Measurements from ENCODE around the gene POGZ.

The POGZ gene

GRCh38 chr1:151459331-151460046, at the start of gene POGZ:
TSS of gene POGZ (minus strand) at chr1:151459494. CDS start at chr1:151442204, 17,290 bp downstream.
- DNase-seq, result peak; percentile 96

DNA sequence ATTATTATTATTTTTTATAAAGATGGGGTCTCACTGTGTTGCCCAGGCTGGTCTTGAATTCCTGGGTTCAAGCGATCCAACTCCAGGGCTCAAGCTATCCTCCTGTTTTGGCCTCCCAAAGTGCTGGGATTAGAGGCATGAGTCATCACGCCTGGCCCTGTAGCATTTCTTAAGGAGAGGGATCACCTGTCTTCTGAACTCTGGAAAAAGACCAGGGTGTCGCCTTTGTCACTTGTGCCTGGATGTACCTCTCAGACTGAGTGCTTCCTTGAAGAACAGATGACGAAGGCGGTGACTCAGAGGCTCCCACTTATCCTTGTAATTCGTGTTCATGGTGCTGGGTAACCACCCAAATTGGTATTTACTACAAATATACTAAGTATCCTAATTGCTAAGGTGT, 49.5 kb upstream of the POGZ start:
- DNase-seq, result no peak

- DNase-seq, result no peak
These were observed 45.5 kb upstream of the POGZ start for GRCh38 chr1:151504759-151505158.

- no peak for DNase-seq
These were observed 45.0 kb upstream of the POGZ start for GRCh38 chr1:151504252-151504651.

DNA sequence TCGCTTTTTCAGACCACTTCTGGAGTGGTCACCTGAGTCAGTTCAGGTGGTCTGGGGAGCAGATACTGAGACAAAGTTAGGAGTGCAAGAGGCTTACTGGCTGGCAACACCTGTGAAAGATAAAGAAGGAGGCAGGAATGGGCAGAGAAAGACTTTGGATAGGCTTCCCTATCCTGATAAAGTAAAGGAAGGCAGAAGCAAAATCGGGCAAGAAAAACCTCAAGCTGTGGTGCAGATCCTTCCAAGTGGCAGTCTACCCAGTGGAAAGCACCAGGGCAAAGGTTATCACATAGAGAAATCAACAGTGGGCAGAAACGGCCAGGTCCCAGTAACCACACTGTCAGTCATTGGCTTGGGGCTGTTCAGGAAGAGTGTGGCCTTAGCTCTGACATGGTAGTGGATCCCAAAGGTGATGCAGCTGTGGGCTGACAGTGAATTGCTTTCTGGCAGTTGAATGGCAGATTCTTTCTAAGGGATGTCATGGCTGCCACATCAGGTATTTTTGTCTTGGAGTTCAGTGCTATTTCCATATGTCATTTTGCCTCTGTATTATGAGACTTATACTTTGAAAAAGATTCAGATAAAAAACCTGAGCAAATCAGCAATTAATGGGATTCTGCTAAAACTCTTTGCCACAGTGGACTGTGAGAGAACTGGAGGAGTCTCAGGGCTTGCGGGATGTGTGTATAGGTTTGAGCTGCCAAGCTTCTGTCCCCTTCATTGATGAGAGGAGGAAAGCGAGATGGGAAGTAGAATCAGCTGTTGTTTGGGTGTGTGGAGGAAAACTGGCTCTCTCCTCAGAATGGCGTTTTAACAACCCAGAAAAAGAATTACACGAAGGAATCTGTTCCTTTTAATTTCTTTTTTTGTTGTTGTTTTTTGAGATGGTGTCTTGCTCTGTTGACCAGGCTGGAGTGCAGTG, 43.8 kb upstream of the POGZ start:
- no peak for DNase-seq

GRCh38 chr1:151502035-151502700, 42.9 kb upstream of the POGZ start:
- DNase-seq, result no peak

DNA sequence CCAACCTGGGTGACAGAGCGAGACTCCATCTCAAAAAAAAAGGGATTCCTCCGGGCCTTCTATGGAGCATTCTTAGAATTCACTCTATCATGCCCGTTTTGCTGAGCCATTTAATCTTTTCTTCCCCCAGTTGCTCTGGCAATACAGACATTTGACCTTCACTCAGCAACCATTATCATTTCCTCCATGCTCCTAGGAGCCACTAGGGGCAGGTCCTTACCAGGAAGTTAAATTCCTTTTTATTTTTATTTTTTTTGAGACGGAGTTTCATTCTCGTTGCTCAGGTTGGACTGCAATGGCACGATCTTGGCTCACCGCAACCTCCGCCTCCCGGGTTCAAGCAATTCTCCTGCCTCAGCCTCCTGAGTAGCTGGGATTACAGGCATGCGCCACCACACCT, 42.2 kb upstream of the POGZ start:
- no peak for DNase-seq

DNA sequence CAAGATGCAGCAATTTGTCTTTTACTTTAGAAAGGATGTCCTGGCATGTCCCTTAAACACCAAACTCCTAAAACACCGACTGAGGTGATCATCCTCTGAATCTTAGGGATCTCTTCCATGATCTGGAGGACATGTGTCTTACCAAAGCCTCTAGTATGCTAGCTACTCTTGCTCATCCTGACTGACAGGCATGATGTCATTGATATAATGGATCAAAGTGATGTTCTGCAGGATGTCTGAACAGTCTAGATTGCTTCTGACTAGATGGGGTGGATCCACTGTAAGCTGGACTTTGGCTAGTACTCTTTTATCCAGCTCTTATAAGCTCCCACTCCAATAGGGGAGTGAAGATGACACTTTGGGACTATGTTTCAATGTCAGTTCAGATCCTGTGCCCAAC, 40.6 kb upstream of the POGZ start:
- no peak for DNase-seq

DNA sequence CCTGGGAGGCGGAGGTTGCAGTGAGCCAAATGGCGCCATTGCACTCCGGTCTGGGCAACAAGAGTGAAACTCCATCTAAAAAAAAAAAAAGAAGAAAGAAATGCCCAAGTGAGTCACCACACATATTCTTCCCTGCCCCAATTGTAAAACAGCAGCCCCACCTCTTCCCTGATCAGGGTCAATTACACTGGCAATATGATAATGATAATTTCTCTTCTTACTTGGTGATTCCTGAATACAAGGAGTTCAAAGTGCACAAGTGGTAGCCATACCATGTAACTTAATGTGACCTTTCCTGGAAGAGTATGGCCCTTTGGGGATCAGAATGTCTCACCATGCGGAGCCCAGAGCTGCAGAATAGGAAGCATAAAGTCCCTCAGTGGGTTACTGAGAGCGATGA, 40.1 kb upstream of the POGZ start:
- DNase-seq, result no peak

DNA sequence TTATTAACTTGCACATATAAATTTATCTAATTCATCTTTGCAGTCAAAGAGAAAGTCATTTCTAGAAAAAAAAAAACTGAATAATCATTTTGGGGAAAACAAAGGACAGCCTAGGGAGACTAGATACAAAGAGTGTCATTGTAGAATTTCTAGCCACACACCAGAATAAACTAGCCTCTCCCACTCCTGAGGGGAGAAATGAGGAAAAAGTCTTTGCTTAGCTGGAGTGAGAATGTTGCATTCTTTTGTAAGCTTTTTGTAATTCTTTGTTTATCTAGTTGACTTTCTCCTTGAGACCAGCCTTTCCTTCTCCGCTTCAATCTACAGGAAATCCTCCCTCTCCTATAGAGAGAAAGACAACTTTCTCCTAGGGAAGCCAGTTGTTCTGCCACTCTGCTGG, 36.0 kb upstream of the POGZ start:
- DNase-seq, result no peak

- no peak for DNase-seq
These were observed 35.5 kb upstream of the POGZ start for GRCh38 chr1:151494741-151495281.

- DNase-seq, result no peak
These were observed 33.7 kb upstream of the POGZ start for GRCh38 chr1:151493042-151493441.

DNA sequence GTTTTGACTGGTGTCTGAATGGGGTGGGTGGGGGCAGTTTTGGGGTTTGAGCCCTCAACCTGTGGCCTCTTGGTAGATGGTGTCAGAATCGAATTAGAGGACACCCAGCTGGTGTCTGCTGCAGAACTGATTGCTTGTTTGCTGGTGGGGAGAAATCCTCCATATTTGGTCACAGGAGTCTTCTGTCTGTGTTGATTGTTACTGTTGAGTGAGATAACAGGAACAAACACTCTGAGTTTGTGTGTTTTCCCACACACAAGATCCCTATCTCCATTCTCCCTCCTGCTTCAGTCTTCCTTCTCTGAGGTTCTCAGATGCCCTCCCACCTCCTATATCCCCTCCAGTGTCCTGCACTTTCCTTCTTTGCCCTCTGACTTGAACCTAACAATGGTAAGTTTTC, 32.8 kb upstream of the POGZ start:
- DNase-seq, result no peak

DNA sequence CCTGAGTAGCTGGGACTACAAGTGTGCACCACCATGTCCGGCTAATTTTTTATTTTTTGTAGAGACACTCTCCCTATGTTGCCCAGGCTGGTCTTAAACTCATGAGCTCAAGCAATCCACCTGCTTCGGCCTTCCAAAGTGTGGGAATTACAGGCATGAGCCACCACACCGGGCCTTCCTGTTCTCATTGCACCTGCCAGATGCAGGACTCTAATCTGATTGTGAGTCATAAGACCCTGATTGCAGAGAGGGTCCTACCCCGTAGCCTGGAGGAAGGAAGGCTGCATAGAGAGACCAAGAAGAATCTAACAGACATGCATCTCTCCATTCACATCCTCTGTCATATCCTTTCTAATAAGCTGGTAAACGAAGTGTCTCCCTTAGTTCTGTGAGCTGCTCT, 32.3 kb upstream of the POGZ start:
- no peak for DNase-seq

- no peak for DNase-seq
These were observed 27.3 kb upstream of the POGZ start for GRCh38 chr1:151486557-151486956.

GRCh38 chr1:151485685-151486255, 26.5 kb upstream of the POGZ start:
- no peak for DNase-seq

GRCh38 chr1:151482017-151482416, 22.7 kb upstream of the POGZ start:
- no peak for DNase-seq

DNA sequence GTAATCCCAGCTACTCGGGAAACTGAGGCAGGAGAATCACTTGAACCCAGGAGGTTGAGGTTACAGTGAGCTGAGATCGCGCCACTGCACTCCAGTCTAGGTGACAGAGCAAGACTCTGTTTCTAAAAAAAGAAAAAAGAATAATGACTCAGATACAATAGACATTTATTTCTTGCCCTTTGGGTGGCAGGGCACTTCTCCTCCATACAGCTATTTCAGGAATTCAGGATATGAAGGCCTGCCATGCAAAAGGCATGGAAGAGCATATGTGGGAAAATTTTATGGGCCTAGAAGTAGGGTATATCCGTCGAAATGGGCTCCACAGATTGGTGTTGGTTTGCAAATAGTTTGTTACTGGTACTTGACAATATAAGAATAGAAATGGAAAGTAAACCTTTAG, 20.2 kb upstream of the POGZ start:
- no peak for DNase-seq

DNA sequence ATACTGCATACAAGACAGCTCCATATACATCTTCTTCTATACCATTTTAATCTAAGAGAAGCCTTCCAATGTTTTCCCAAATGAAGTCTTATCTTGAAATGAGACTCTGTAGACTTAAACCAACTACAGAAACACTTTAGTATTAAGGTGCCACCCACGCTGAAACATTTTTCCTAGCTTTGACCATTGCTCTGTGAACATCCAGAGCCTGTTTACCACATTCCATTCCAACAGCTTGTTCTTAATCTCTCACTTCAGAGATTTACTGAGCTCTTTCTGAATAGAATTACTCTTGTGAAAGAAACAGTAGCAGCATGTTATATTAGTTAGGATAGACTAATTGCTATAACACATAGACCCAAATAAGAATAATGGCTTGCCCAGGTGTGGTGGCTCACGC, 19.6 kb upstream of the POGZ start:
- DNase-seq, result no peak

DNA sequence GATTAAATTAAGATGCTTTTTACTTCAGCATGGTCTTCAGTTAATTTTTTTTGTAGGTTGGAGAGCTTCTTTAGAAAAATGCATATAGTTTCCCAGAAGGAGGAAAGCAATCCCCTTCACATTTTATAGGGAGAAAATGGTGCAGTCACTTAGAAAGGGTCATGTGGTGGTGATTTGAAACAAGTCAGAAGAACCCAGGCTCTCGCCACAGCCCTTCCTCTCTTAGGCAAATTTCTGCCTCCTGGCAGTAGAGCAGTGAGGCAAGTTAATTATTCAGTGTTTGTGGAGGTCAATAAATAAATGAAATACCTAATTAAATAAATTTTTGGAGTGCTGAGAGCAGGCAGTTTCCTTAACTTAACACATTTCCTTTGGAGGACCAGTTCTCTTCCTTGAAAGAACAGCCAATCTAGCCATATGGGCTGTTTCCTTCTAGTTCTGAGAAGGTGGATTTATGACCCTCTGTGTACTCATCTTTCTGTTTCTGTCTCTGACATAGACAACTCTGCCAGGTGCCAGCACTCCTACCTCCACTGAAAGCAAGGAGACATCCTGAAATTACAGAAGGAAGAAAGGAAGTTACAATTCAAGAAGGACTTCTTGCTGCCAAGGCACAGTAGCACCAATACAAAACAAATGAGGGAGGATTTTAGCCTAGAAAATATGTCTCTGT, 19.0 kb upstream of the POGZ start:
- DNase-seq, result no peak

DNA sequence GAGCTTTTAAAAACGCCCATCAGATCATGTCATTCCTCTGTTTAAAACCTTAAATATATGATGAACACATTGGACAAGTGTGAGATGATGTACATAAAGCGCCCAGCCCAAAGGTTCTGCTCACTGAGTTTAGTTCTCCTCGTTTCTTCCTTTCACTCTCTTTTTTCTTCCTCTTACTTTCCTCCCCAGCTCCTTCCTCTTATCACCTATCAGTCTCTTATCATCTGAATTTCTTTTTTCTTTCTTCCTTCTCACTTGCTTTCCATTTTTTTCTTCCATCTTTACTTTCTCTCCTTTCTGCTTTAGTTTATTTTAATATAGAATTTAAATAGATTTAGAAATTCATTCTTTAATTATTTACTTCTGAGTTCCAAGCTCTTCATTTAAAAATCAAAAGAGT, 17.8 kb upstream of the POGZ start:
- DNase-seq, result no peak

DNA sequence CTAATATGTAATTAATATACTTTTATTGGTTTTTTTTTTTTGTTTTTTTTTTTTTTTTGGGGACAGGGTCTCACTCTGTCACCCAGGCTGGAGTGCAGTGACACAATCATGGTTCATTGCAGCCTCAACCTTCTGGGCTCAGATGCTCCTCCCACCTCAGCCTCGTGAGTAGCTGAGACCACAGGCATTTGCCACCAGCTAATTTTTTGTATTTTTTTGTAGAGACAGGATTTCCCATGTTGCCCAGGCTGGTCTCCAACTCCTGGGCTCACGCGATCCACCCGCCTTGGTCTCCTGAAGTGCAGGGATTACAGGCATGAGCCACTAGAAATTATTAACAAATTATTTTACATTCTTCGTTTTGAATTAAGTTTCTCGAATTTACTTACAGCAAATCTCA, 16.8 kb upstream of the POGZ start:
- DNase-seq, result no peak

DNA sequence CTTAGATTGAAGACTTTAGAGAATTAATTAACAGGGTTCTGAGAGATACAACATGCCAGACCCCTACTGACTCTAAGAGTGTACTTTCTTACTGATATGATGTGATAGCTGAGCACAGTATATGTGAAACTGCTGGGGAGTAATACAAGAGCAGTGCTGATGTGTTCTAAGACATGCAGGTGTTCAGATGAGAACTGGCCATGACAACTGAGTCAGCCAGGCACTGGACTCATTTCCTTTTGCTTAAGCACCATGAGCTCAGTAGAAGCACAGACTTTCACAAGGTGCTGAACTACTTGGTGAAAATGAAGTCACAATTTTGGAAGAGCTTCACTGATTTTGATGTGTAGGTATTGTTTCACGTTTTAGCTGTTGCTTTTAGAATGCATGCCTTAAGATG, 15.9 kb upstream of the POGZ start:
- no peak for DNase-seq

Measured in CD4-positive, alpha-beta T cell treated with Interleukin-10 for 1 hour (primary cell).